ENCODE results near the gene GRAMD1C. TPM values are rescaled to one million over a fixed set of nuclear protein-coding genes. Genes with fewer than 3 reads are reported as not detected.

Gene GRAMD1C
- total and polyA plus RNA-seq, 2 experiments from 2014 or later = 3.2 to 6.0 TPM

DNA sequence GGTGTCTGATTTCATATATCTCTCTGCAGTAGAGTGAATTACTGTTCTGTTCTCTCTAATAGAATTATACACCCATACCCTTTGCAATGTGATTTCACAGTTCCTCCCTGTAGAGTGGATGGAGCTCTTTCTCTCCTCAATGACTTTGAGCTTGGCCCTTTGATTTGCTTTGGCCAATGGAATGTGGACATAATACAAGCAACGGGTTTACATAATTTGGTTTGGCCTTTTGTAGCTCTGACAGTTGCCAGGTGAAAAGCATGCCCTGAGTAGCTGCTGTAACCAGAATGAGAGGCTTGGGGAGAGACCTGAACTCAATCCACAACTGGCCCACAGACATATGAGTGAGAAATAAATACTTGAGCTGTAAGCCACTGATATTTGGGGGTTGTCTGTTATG is 141.3 kb downstream of the GRAMD1C start:
- Histone ChIP-seq H3K79me2 (ENCODE audit: insufficient read depth) (no peaks in the 10 kb centered on the region), H3K9ac (no peak overlapping the region), H3K36me3 (ENCODE audit: low read depth) (peaks cover 4% of the 10 kb centered on the region), H2AFZ (no peak overlapping the region), H3K4me2 (ENCODE audit: unreplicated experiment) (no peak overlapping the region), H3K4me1 (ENCODE audit: insufficient read depth) (no peaks in the 10 kb centered on the region), H3F3A (ENCODE audit: insufficient read depth) (no peaks in the 10 kb centered on the region), H4K20me1 (ENCODE audit: insufficient read depth) (no peaks in the 10 kb centered on the region), H3K4me3 (no peak overlapping the region), H3K27ac (no peak overlapping the region), H3K9me2 (ENCODE audit: insufficient read depth) (no peaks in the 10 kb centered on the region), H3K9me3 (ENCODE audit: low read depth) (no peaks in the 10 kb centered on the region), H3K27me3 (replicated peaks; ENCODE audit: insufficient read depth) (no peaks in the 10 kb centered on the region)
- TF ChIP-seq EZH2phosphoT487 (IDR thresholded peaks at IDR 0.05; ENCODE audit: insufficient read depth, low read depth) (no peak), EZH2 (IDR thresholded peaks at IDR 0.05; ENCODE audit: insufficient read depth, poor library complexity, severe bottlenecking) (no peak)
- no peak for DNase-seq
- WGBS, 2 experiments (ENCODE audit: low coverage in 1 of 2, low lambda C conversion rate in 2 of 2, missing lambda C conversion rate in 2 of 2) = 89 to 96% methylated on average over 1 of the region's 1 CpG
- in situ Hi-C loops (cut with MboI) = no loop called here

DNA sequence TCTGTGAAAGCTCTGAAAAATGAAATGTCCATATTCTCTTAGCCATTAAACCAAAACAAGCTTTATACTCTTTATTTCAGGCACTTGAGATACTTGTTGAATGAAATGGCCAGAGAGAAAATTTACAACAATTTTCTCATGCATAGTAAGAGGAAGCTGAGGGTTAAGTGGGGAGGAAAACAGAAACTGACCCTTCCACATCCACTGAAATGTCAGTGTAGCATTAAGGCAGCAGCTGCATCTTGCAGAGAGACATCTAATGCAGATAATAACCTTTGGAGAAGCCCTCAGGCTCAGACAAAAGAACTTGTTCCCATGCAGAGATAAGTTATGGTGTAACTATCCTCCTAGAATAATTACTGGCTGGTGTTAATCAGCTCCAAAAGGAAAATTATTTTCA is 143.2 kb downstream of the GRAMD1C start:
- Histone ChIP-seq H3K36me3 (ENCODE audit: low read depth) (peaks cover 4% of the 10 kb centered on the region), H3F3A (ENCODE audit: insufficient read depth) (no peaks in the 10 kb centered on the region), H3K9me2 (ENCODE audit: insufficient read depth) (no peaks in the 10 kb centered on the region), H2AFZ (no peak overlapping the region), H3K27me3 (replicated peaks; ENCODE audit: insufficient read depth) (no peaks in the 10 kb centered on the region), H4K20me1 (ENCODE audit: insufficient read depth) (no peaks in the 10 kb centered on the region), H3K9me3 (ENCODE audit: low read depth) (no peaks in the 10 kb centered on the region), H3K79me2 (ENCODE audit: insufficient read depth) (no peaks in the 10 kb centered on the region), H3K4me2 (ENCODE audit: unreplicated experiment) (no peak overlapping the region), H3K4me1 (ENCODE audit: insufficient read depth) (no peaks in the 10 kb centered on the region), H3K9ac (no peak overlapping the region), H3K4me3 (no peak overlapping the region), H3K27ac (no peak overlapping the region)
- no peak for DNase-seq
- TF ChIP-seq EZH2phosphoT487 (IDR thresholded peaks at IDR 0.05; ENCODE audit: insufficient read depth, low read depth) (no peak), EZH2 (IDR thresholded peaks at IDR 0.05; ENCODE audit: insufficient read depth, poor library complexity, severe bottlenecking) (no peak)
- in situ Hi-C loops (cut with MboI) = no loop called here

DNA sequence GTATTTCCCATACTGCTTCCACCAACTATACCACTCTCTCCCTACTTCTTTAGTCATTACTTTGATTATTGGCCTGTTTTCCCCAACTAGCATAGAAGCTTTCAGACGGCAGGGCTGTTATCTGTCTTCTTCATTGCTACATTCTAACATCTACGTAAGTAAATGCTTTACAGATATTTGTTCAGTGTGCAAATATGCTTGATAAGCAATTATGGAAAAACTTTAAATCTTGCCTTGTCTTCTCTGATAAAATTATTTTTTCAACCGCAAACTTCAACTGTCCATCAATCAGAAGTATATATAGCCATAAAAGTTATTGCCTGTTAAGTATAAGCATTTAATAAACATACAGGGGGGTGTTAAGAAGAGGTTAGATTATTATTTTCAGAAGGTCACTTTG is 145.0 kb downstream of the GRAMD1C start:
- Histone ChIP-seq H3K9me3 (ENCODE audit: low read depth) (no peaks in the 10 kb centered on the region), H3K9ac (no peak overlapping the region), H3K4me2 (ENCODE audit: unreplicated experiment) (no peak overlapping the region), H3K4me3 (no peak overlapping the region), H3K36me3 (ENCODE audit: low read depth) (peaks cover 4% of the 10 kb centered on the region), H2AFZ (no peak overlapping the region), H3F3A (ENCODE audit: insufficient read depth) (no peaks in the 10 kb centered on the region), H3K27ac (no peak overlapping the region), H3K4me1 (ENCODE audit: insufficient read depth) (no peaks in the 10 kb centered on the region), H3K9me2 (ENCODE audit: insufficient read depth) (no peaks in the 10 kb centered on the region), H4K20me1 (ENCODE audit: insufficient read depth) (no peaks in the 10 kb centered on the region), H3K27me3 (replicated peaks; ENCODE audit: insufficient read depth) (no peaks in the 10 kb centered on the region), H3K79me2 (ENCODE audit: insufficient read depth) (no peaks in the 10 kb centered on the region)
- 96 to 97% methylated on average over 3 of the region's 3 CpGs for WGBS, 2 experiments (ENCODE audit: low coverage in 1 of 2, low lambda C conversion rate in 2 of 2, missing lambda C conversion rate in 2 of 2)
- no peak for TF ChIP-seq EZH2phosphoT487 (IDR thresholded peaks at IDR 0.05; ENCODE audit: insufficient read depth, low read depth)
- no peak for TF ChIP-seq EZH2 (IDR thresholded peaks at IDR 0.05; ENCODE audit: insufficient read depth, poor library complexity, severe bottlenecking)
- no peak for DNase-seq
- in situ Hi-C loops (cut with MboI) = no loop called here

DNA sequence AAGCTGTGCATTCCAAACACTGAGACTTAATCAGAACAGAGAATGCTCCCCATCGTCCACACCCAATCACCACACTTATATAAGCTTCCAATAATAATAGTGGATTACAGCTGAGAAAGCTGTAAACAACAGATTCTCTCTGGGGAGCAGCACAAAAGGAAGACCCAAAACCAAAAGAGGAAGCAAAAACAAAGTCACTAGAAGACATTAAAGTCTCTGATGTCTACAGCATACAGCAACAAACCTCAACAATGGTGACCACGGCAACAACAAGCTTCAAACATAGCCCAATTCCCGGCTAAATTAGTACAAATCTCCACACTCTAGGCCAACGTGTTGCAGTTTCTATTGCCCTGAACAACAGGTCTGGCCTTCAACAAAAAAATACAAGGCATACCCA is 147.0 kb downstream of the GRAMD1C start:
- H3K36me3 ChIP-seq (ENCODE audit: low read depth) = no peaks in the 10 kb centered on the region; the same call in none of the 2 replicates
- in situ Hi-C loops (cut with MboI) = no loop called here
- no peaks in the 10 kb centered on the region for H3K27me3 ChIP-seq (replicated peaks; ENCODE audit: insufficient read depth)
- no peak overlapping the region for H3K9ac ChIP-seq
- H4K20me1 ChIP-seq (ENCODE audit: insufficient read depth) = no peaks in the 10 kb centered on the region
- TF ChIP-seq EZH2phosphoT487 (IDR thresholded peaks at IDR 0.05; ENCODE audit: insufficient read depth, low read depth) = no peak
- TF ChIP-seq EZH2 (IDR thresholded peaks at IDR 0.05; ENCODE audit: insufficient read depth, poor library complexity, severe bottlenecking) = no peak
- H3K9me3 ChIP-seq (ENCODE audit: low read depth) = no peaks in the 10 kb centered on the region
- H3K79me2 ChIP-seq (ENCODE audit: insufficient read depth) = no peaks in the 10 kb centered on the region
- no peak for DNase-seq
- no peaks in the 10 kb centered on the region for H3F3A ChIP-seq (ENCODE audit: insufficient read depth)
- H3K9me2 ChIP-seq (ENCODE audit: insufficient read depth) = no peaks in the 10 kb centered on the region
- H2AFZ ChIP-seq = no peak overlapping the region
- no peak overlapping the region for H3K27ac ChIP-seq
- H3K4me1 ChIP-seq (ENCODE audit: insufficient read depth) = no peaks in the 10 kb centered on the region
- H3K4me2 ChIP-seq (ENCODE audit: unreplicated experiment) = no peak overlapping the region
- 54 to 69% methylated on average over 4 of the region's 4 CpGs for WGBS, 2 experiments (ENCODE audit: low coverage in 1 of 2, low lambda C conversion rate in 2 of 2, missing lambda C conversion rate in 2 of 2)
- H3K4me3 ChIP-seq = no peak overlapping the region

Other genes starting within 250 kb of the GRAMD1C start
- 8.1 and 9.2 TPM in 2 replicates for gene USF3, start 142.1 kb upstream of the GRAMD1C start, total RNA-seq (2014; rRNA removed; shearing (Covaris generic))
- gene USF3, start 142.1 kb upstream of the GRAMD1C start, polyA plus RNA-seq (2016; fragmentation: Nextera tagmentation; extraction: Ambion mirVana) = 3.5 and 3.8 TPM in 2 replicates
- gene NAA50, start 92.5 kb upstream of the GRAMD1C start, total RNA-seq (2014; rRNA removed; shearing (Covaris generic)) = 142 and 160 TPM in 2 replicates
- 147 and 154 TPM in 2 replicates for gene NAA50, start 92.5 kb upstream of the GRAMD1C start, polyA plus RNA-seq (2016; fragmentation: Nextera tagmentation; extraction: Ambion mirVana)
- 51.1 and 53.2 TPM in 2 replicates for gene ATP6V1A, start 91.8 kb upstream of the GRAMD1C start, total RNA-seq (2014; rRNA removed; shearing (Covaris generic))
- 47.8 and 47.9 TPM in 2 replicates for gene ATP6V1A, start 91.8 kb upstream of the GRAMD1C start, polyA plus RNA-seq (2016; fragmentation: Nextera tagmentation; extraction: Ambion mirVana)
- 1.6 and 3.8 TPM in 2 replicates for gene ZDHHC23, start 109.2 kb downstream of the GRAMD1C start, total RNA-seq (2014; rRNA removed; shearing (Covaris generic))
- 0.40 and 0.98 TPM in 2 replicates for gene ZDHHC23, start 109.2 kb downstream of the GRAMD1C start, polyA plus RNA-seq (2016; fragmentation: Nextera tagmentation; extraction: Ambion mirVana)
- 0.43 and 2.4 TPM in 2 replicates for gene CCDC191, start 217.7 kb downstream of the GRAMD1C start, total RNA-seq (2014; rRNA removed; shearing (Covaris generic))
- 1.1 and 1.5 TPM in 2 replicates for gene CCDC191, start 217.7 kb downstream of the GRAMD1C start, polyA plus RNA-seq (2016; fragmentation: Nextera tagmentation; extraction: Ambion mirVana)
- gene QTRT2, start 217.9 kb downstream of the GRAMD1C start, total RNA-seq (2014; rRNA removed; shearing (Covaris generic)) = 11.7 and 19.9 TPM in 2 replicates
- 8.3 and 10.9 TPM in 2 replicates for gene QTRT2, start 217.9 kb downstream of the GRAMD1C start, polyA plus RNA-seq (2016; fragmentation: Nextera tagmentation; extraction: Ambion mirVana)

All from GM23248 (cell line).